HG03571 (cell line): ENCODE results near the gene FBXO21.
"Not testable (repeated sequence)": the region's sequence is repeated elsewhere in the genome, so short reads cannot be mapped to it uniquely, and the experiment has no call there.

ENCODE experiments used
- ATAC-seq: cut with Tn5 transposase; IDR thresholded peaks from one replicate; pipeline ENCODE4 v1.9.1; 2021; ENCODE audit not compliant: unreplicated experiment

Gene FBXO21

GRCh38 chr12:117111821-117112595 is 78.3 kb downstream of the FBXO21 start:
- no peak for ATAC-seq

GRCh38 chr12:117111386-117111785 is 78.9 kb downstream of the FBXO21 start:
- no peak for ATAC-seq

- no peak for ATAC-seq
These were observed 80.2 kb downstream of the FBXO21 start for GRCh38 chr12:117109943-117110635.

- no peak for ATAC-seq
These were observed 84.4 kb downstream of the FBXO21 start for GRCh38 chr12:117105902-117106301.

- not testable (repeated sequence) for ATAC-seq
These were observed 86.3 kb downstream of the FBXO21 start for GRCh38 chr12:117104003-117104402.

GRCh38 chr12:117102800-117103181 is 87.5 kb downstream of the FBXO21 start:
- ATAC-seq: no peak

GRCh38 chr12:117101953-117102799 is 88.1 kb downstream of the FBXO21 start:
- no peak for ATAC-seq

GRCh38 chr12:117100851-117101673 is 89.2 kb downstream of the FBXO21 start:
- no peak for ATAC-seq

- no peak for ATAC-seq
These were observed 90.0 kb downstream of the FBXO21 start for GRCh38 chr12:117100251-117100650.

GRCh38 chr12:117098361-117099217 is 91.7 kb downstream of the FBXO21 start:
- ATAC-seq: peak; percentile 24

GRCh38 chr12:117098024-117098360 is 92.3 kb downstream of the FBXO21 start:
- no peak for ATAC-seq

- no peak for ATAC-seq
These were observed 93.1 kb downstream of the FBXO21 start for GRCh38 chr12:117097159-117097558.

GRCh38 chr12:117096501-117097042 is 93.7 kb downstream of the FBXO21 start:
- ATAC-seq: no peak

GRCh38 chr12:117095191-117095590 is 95.1 kb downstream of the FBXO21 start:
- ATAC-seq: not testable (repeated sequence)

- ATAC-seq: no peak
These were observed 96.2 kb downstream of the FBXO21 start for GRCh38 chr12:117093918-117094630.

- ATAC-seq: no peak
These were observed 96.8 kb downstream of the FBXO21 start for GRCh38 chr12:117093431-117093830.

GRCh38 chr12:117092886-117093285 is 97.4 kb downstream of the FBXO21 start:
- no peak for ATAC-seq

- ATAC-seq: no peak
These were observed 97.8 kb downstream of the FBXO21 start for GRCh38 chr12:117092511-117092780.
